ENCODE data around the gene HERC3.

HERC3 gene

GRCh38 chr4:88750369-88750768 is 158.1 kb downstream of the HERC3 start:
- DNase-seq = no peak

GRCh38 chr4:88751258-88752075 is 159.2 kb downstream of the HERC3 start:
- no peak for DNase-seq

GRCh38 chr4:88752076-88752463 is 159.8 kb downstream of the HERC3 start:
- DNase-seq = peak; percentile 12

GRCh38 chr4:88752754-88753153 is 160.5 kb downstream of the HERC3 start:
- no peak for DNase-seq

GRCh38 chr4:88753658-88754571 is 161.6 kb downstream of the HERC3 start:
- no peak for DNase-seq

- DNase-seq = no peak
These were observed 162.5 kb downstream of the HERC3 start for GRCh38 chr4:88754796-88755195.

- DNase-seq = no peak
These were observed 163.2 kb downstream of the HERC3 start for GRCh38 chr4:88755454-88755853.

- DNase-seq = no peak
These were observed 163.9 kb downstream of the HERC3 start for GRCh38 chr4:88756149-88756548.

- DNase-seq = no peak
These were observed 164.8 kb downstream of the HERC3 start for GRCh38 chr4:88757067-88757466.

- DNase-seq = no peak
These were observed 165.5 kb downstream of the HERC3 start for GRCh38 chr4:88757776-88758175.

Data from activated CD4-positive, alpha-beta T cell treated with anti-CD3 and anti-CD28 coated beads, Interleukin-2, amount 50 U/mL, for 16 hours (primary cell).